ENCODE data around the gene CACNA2D3.

DNA sequence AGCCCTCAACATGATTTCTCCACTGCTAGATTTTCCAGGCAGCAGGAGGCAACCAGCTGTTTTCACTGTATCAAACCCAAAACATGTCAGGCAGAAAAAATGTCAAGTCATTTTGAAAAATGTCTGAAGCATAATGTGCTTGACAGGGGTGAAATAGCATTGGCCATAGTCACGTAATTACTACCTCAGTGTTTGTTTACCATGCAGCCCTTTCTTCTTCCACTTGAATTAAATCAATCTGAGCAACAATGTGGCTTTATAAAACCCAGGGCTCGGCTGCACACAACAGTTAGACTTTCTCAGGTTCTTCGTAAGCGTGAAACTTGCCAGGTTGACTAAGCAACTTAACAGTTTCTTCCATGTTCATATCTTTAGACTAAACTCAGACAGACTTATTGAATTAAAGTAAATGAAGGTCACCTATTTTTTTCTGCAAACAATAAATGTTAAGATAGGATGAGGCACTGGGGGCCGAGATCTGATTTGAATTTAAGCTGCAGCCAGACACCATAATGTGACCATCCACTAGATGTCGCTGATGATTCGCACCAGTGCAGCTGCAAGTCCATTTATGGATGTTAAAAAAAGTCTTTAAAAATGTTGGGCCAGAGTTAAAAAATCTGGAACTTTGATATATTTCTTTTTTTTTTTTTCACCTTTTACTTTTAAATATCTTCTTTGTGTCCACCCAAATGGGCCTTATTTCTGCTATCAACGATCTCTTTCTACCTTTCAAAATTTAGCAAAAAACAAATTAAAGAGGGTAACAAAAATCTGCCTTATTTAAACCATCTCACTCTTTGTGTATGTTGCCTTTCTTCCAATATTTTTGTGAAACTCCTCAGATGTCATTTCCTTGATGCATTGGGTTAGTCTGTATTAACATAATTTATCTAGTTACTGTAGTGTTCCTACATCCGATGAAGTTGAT is 305.9 kb downstream of the CACNA2D3 start:
- TF ChIP-seq, protein P1, sequence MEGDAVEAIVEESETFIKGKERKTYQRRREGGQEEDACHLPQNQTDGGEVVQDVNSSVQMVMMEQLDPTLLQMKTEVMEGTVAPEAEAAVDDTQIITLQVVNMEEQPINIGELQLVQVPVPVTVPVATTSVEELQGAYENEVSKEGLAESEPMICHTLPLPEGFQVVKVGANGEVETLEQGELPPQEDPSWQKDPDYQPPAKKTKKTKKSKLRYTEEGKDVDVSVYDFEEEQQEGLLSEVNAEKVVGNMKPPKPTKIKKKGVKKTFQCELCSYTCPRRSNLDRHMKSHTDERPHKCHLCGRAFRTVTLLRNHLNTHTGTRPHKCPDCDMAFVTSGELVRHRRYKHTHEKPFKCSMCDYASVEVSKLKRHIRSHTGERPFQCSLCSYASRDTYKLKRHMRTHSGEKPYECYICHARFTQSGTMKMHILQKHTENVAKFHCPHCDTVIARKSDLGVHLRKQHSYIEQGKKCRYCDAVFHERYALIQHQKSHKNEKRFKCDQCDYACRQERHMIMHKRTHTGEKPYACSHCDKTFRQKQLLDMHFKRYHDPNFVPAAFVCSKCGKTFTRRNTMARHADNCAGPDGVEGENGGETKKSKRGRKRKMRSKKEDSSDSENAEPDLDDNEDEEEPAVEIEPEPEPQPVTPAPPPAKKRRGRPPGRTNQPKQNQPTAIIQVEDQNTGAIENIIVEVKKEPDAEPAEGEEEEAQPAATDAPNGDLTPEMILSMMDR (IDR thresholded peaks at IDR 0.05): peak; percentile 29 to 82 (median 68)
- TF ChIP-seq POLR2A (IDR thresholded peaks at IDR 0.05): no peak
- no peak for TF ChIP-seq POLR2AphosphoS5 (IDR thresholded peaks at IDR 0.05)
